Activated gamma-delta T cell (primary cell): ENCODE results near the gene NHEJ1.

Experiments
- DNase-seq: peaks from one replicate; lab custom pipeline; 2025; lab: John Stamatoyannopoulos, UW

The NHEJ1 gene

DNA sequence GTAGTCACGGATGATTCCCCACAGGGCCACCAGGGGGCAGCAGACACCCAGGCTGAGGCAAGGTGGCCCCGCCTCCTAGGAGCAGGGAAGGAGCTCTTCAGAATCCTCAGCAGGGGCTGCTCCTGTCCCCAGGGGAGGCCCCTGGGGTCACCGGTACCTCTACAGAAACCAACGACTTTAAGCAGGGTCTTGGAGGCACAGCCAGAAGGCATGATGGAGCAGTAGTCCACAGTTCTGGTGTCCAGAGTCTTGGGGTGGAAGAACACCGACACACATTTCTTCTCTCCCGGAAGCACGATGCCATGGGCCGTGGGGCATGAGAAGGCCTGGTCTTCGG is 130.8 kb downstream of the NHEJ1 start:
- DNase-seq = no peak

DNA sequence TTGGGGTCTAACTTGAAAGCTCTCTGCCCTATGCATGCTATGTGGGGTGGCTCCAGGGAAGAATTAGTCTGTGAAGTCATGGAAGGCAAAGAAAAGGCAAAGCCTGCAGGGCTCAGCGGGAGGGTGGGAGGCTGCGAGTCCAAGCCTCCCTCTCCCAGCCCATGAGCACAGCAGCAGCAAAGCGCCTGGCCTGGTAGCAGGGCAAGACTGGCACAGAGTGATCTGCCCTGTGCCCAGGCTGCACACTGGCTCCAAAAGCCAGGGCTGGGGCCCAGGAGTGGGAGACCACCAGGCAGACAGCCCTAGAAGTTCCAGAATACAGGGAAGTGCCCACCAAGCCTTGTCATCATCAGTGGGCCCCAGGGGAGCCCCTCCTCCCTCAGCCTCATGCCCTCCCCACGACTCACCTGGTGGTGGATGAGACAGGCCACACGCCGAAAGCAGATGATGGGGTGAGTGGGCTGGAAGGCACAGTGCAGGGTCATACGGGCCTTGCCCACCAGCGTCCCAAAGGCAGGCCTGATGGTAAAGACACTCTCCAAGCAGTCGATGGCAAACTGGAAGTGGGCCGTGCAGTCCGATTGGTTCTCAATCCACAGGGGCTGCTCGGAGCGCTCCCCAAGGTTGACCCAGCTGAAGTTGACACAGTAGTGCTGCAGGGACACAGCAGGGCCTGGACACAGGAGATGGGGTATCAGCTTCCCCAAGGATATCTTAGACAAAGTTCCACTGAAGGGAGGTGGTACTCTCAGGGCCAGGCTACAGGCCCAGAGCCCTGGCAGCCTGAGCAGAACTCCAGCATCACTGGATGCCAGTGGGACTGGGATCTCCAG is 131.4 kb downstream of the NHEJ1 start:
- no peak for DNase-seq

DNA sequence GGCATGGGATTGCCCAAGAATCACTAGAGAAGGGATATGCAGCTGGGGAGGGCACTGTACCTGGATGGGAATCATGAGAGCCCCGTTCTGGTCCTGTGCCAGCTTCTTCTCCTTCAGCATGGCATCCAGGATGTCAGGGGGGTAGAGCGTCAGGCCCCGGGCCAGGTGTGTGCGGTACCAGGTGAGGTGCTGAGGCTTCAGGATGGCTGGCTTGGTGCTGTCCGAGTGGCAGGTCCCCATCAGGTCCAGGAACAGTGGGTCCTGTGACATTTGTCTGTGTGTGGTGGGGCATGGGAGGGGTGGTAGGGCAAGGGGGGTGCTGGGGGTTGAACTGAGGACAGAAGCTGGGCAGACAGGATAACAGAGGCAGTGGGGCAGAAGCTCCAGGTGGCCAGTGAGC is 132.5 kb downstream of the NHEJ1 start:
- DNase-seq = no peak

DNA sequence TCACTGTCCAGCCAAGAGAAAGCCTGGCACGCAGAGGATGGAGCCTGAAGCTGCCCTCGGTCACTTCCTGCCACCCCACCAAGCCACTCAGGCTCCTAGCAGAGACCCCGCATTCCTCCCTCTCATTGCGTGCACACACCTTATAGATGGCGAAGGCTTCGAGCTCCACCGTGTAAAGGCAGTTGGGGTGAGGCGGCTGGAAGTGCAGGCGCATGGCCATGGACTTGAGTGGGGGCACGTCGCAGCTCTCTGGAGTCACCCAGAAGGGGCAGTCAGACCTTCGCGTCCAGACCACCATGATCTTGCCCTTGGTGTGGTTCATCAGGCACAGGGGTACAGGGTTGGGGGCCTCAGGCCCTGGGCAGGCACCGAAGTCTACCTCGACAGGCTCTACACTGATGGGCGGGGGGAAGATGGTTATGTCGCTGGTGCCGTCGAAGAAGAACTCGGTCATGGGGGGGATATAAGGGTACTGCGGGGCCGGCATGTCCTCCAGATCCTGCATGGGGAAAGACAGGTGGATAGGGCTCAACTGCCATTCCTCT is 133.0 kb downstream of the NHEJ1 start:
- DNase-seq = no peak

DNA sequence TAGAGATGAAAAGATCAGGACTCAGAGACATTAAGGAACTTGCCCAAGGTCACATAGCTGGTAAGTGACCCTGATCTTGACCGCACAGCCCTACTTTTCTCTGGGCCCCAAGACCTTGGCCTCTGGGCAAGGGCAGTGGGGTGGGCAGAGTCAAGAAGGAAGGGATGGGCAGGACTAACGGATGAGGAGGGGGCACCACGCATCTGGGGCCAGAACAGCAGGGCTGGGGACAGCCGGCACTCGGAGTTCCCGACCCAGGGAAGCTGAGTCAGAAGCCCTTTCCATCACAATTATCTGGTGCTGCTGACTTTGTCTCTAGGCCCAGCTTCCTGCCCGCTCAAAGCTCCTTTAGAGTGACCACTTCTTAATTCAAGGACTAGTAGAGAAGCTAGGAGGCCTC is 133.7 kb downstream of the NHEJ1 start:
- DNase-seq = no peak

DNA sequence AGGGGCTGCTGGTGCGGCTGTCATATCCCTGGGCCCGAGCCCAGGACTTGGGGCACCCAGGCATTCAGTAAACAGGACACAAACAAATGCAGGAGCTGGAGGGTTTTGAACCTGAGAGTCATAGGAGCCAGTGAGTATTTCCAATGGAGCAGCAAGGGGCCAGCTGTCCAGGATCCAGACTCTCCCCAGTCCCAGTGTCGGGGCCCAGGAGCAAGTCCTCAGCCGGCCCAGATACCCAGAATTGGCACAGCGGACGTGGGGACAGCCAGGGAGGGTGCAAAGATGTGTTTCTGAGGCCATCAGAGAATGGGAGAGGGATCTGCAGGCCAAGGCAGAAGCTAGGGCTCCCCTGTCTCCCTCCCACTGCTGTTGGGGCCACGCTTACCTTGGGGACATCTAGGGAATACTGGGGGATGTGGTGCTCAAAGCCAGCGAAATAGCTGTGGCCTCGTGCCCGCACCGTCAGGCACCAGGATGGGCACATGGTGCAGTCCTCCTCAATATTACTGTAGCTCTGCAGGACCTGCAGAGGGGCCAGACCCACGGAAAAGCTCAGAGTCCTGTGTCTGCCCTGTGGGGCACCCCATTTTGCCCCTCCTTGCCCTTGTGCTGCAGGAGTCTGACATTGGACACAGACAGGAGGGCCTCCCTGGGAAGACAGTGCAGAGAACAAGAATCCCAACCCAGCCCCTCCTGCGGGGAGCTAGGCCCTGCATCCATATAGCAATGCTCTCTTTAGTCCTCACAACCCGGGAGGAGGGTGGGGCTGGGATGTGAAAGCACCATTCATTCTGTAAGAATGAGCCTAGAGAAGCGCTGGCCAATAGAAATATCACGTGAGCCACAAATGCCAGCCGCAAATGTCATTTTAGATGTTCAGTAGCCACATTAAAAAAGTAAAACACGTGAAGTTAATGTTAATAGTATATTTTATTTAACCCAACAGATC is 134.7 kb downstream of the NHEJ1 start:
- no peak for DNase-seq
